ENCODE data around the gene REPS2. TPM values are rescaled to one million over a fixed set of nuclear protein-coding genes. Genes with fewer than 3 reads are reported as not detected.
A peak's percentile ranks its signal among the peaks of the same experiment; 100 is the strongest.

The REPS2 gene
- total and polyA plus RNA-seq, 2 donors from 2014 or later = 19.6 to 36.3 TPM

DNA sequence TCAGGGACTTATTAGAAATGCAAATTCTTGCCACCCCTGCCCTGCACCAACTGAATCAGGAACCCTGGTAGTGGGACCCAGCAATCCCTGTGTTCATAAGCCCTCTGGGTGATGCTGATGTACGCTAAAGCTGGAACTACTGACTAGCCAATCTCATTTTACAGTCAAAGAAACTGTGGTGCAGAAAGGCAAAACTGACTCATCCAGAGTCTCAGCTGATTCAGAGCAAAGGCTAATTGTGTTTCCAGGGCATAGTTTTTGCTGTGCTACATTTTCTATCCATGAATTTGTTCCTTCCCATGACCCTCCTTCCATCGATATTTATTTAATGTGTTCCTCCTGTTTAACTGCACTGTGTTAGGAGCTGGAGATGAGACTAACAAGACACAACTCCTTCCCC lies 207.5 kb downstream of the REPS2 start:
- H3K9me3 ChIP-seq (ENCODE audit: control insufficient read depth in 2 of 3, insufficient read depth in 1 of 3, low read length in 3 of 3) = no peaks in the 10 kb centered on the region
- intact Hi-C loops (cut with DNase I) = no loop called here
- H3K27ac ChIP-seq (ENCODE audit: low read depth in 2 of 2, low read length in 2 of 2) = no peak overlapping the region
- H3K4me3 ChIP-seq (ENCODE audit: low read length in 3 of 3) = no peak overlapping the region
- FAIRE-seq = no peak
- H3K9ac ChIP-seq (ENCODE audit: low read length in 3 of 3) = no peak overlapping the region
- TF ChIP-seq, protein P1, sequence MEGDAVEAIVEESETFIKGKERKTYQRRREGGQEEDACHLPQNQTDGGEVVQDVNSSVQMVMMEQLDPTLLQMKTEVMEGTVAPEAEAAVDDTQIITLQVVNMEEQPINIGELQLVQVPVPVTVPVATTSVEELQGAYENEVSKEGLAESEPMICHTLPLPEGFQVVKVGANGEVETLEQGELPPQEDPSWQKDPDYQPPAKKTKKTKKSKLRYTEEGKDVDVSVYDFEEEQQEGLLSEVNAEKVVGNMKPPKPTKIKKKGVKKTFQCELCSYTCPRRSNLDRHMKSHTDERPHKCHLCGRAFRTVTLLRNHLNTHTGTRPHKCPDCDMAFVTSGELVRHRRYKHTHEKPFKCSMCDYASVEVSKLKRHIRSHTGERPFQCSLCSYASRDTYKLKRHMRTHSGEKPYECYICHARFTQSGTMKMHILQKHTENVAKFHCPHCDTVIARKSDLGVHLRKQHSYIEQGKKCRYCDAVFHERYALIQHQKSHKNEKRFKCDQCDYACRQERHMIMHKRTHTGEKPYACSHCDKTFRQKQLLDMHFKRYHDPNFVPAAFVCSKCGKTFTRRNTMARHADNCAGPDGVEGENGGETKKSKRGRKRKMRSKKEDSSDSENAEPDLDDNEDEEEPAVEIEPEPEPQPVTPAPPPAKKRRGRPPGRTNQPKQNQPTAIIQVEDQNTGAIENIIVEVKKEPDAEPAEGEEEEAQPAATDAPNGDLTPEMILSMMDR (IDR thresholded peaks at IDR 0.05; ENCODE audit: borderline replicate concordance, extremely low read depth, insufficient read depth) = no peak
- H3K4me1 ChIP-seq (ENCODE audit: control insufficient read depth in 2 of 3, insufficient read depth in 2 of 3, low read depth in 1 of 3, low read length in 3 of 3) = no peaks in the 10 kb centered on the region
- peaks cover 3% of the 10 kb centered on the region for H3K27me3 ChIP-seq (ENCODE audit: control insufficient read depth, insufficient read depth, low read length)
- no peaks in the 10 kb centered on the region for H3K36me3 ChIP-seq (ENCODE audit: control insufficient read depth in 2 of 3, insufficient read depth in 3 of 3, low read length in 3 of 3)
- no peak for DNase-seq

GRCh38 chrX:17160975-17161374 lies 214.5 kb downstream of the REPS2 start:
- intact Hi-C loops (cut with DNase I) = no loop called here
- H3K27ac ChIP-seq (ENCODE audit: low read depth in 2 of 2, low read length in 2 of 2) = no peak overlapping the region
- no peaks in the 10 kb centered on the region for H3K4me1 ChIP-seq (ENCODE audit: control insufficient read depth in 2 of 3, insufficient read depth in 2 of 3, low read depth in 1 of 3, low read length in 3 of 3)
- no peaks in the 10 kb centered on the region for H3K27me3 ChIP-seq (ENCODE audit: control insufficient read depth, insufficient read depth, low read length)
- no peak for DNase-seq
- H3K9me3 ChIP-seq (ENCODE audit: control insufficient read depth in 2 of 3, insufficient read depth in 1 of 3, low read length in 3 of 3) = peaks cover 3 to 20% (median 5%) of the 10 kb centered on the region in 3 donors
- H3K36me3 ChIP-seq (ENCODE audit: control insufficient read depth in 2 of 3, insufficient read depth in 3 of 3, low read length in 3 of 3) = no peaks in the 10 kb centered on the region
- TF ChIP-seq, protein P1 (IDR thresholded peaks at IDR 0.05; ENCODE audit: borderline replicate concordance, extremely low read depth, insufficient read depth) = no peak
- no peak for FAIRE-seq
- H3K4me3 ChIP-seq (ENCODE audit: low read length in 3 of 3) = no peak overlapping the region
- H3K9ac ChIP-seq (ENCODE audit: low read length in 3 of 3) = no peak overlapping the region

DNA sequence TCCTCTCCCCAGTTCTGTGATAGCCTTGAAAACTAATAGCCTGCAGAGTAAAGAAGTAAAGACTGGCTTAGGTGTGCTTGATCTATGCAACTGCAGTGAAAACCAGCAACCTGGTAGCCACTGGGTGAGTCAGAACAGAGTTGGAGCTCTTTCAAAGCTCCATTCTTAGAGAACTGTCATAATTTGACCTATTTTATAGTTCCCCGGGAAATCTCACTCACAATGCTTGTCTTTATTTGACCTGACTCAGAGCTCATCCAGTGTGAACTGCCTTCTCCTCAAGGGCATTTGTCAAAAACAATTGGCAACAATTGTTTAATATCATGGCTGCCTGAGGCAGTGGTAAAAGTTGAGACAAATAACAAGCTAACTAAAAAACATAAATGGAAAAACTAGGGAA lies 215.5 kb downstream of the REPS2 start:
- no peaks in the 10 kb centered on the region for H3K4me1 ChIP-seq (ENCODE audit: control insufficient read depth in 2 of 3, insufficient read depth in 2 of 3, low read depth in 1 of 3, low read length in 3 of 3)
- FAIRE-seq (no peak), DNase-seq (no peak)
- H3K4me3 ChIP-seq (ENCODE audit: low read length in 3 of 3) = no peak overlapping the region
- H3K27ac ChIP-seq (ENCODE audit: low read depth in 2 of 2, low read length in 2 of 2) = no peak overlapping the region
- TF ChIP-seq, protein P1 (IDR thresholded peaks at IDR 0.05; ENCODE audit: borderline replicate concordance, extremely low read depth, insufficient read depth) = no peak
- peaks cover 3 to 20% (median 5%) of the 10 kb centered on the region in 3 donors for H3K9me3 ChIP-seq (ENCODE audit: control insufficient read depth in 2 of 3, insufficient read depth in 1 of 3, low read length in 3 of 3)
- no peaks in the 10 kb centered on the region for H3K27me3 ChIP-seq (ENCODE audit: control insufficient read depth, insufficient read depth, low read length)
- no peak overlapping the region for H3K9ac ChIP-seq (ENCODE audit: low read length in 3 of 3)
- intact Hi-C loops (cut with DNase I) = no loop called here
- H3K36me3 ChIP-seq (ENCODE audit: control insufficient read depth in 2 of 3, insufficient read depth in 3 of 3, low read length in 3 of 3) = no peaks in the 10 kb centered on the region

DNA sequence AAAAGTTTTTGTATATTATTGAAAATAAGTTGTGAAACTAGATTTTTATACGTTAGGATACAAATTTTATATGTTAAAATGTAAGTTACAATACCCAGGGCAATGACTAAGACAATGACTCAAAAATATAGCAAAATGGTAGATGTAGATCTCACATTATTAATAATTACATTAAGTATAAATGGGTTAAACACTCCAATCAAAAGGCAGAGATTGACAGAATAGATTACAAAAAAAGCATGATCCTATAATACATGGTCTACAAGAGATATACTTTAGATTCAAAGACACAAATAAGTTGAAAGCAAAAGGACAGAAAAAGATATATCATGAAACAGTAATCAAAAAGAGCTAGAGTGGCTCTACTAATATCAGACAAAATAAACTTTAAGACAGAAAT lies 217.6 kb downstream of the REPS2 start:
- H3K4me3 ChIP-seq (ENCODE audit: low read length in 3 of 3) = no peak overlapping the region
- H3K9me3 ChIP-seq (ENCODE audit: control insufficient read depth in 2 of 3, insufficient read depth in 1 of 3, low read length in 3 of 3) = peaks cover 3 to 20% (median 5%) of the 10 kb centered on the region in 3 donors
- no peak overlapping the region for H3K27ac ChIP-seq (ENCODE audit: low read depth in 2 of 2, low read length in 2 of 2)
- intact Hi-C loops (cut with DNase I) = no loop called here
- H3K9ac ChIP-seq (ENCODE audit: low read length in 3 of 3) = no peak overlapping the region
- no peaks in the 10 kb centered on the region for H3K4me1 ChIP-seq (ENCODE audit: control insufficient read depth in 2 of 3, insufficient read depth in 2 of 3, low read depth in 1 of 3, low read length in 3 of 3)
- FAIRE-seq (peak; percentile 44), DNase-seq (no peak)
- H3K27me3 ChIP-seq (ENCODE audit: control insufficient read depth, insufficient read depth, low read length) = no peaks in the 10 kb centered on the region
- H3K36me3 ChIP-seq (ENCODE audit: control insufficient read depth in 2 of 3, insufficient read depth in 3 of 3, low read length in 3 of 3) = no peaks in the 10 kb centered on the region
- TF ChIP-seq, protein P1 (IDR thresholded peaks at IDR 0.05; ENCODE audit: borderline replicate concordance, extremely low read depth, insufficient read depth) = no peak
